ENCODE data around the gene PI4KA. TPM values are rescaled to one million over a fixed set of nuclear protein-coding genes. Genes with fewer than 3 reads are reported as not detected.

PI4KA gene
- total and polyA plus RNA-seq, 2 donors (not counting 1 experiment from before 2014, with no cell fraction given), result 26.4 to 40.6 TPM

GRCh38 chr22:20864186-20864908 lies 5.7 kb upstream of the PI4KA start:
- no peak overlapping the region for H3K4me3 ChIP-seq (replicated peaks in 1 of 4; ENCODE audit: control extremely low read depth in 1 of 4, insufficient read depth in 1 of 4, low read depth in 3 of 4, low read length in 4 of 4)
- H3K36me3 ChIP-seq (ENCODE audit: control insufficient read depth, insufficient read depth, low read length), result peaks cover 3% of the 10 kb centered on the region
- H3K9me3 ChIP-seq (ENCODE audit: control insufficient read depth, insufficient read depth, low read depth, low read length), result no peaks in the 10 kb centered on the region
- H3K4me1 ChIP-seq (ENCODE audit: control insufficient read depth, extremely low read depth, insufficient read depth, low read length), result peaks cover 11% of the 10 kb centered on the region
- H2AFZ ChIP-seq (ENCODE audit: low read length), result no peak overlapping the region
- no peak for DNase-seq (ENCODE audit: low read depth in 2 of 2)
- peaks cover 8% of the 10 kb centered on the region for H3K79me2 ChIP-seq (ENCODE audit: control insufficient read depth, insufficient read depth, low read length)
- H4K20me1 ChIP-seq (ENCODE audit: control insufficient read depth, extremely low read depth, insufficient read depth, low read length), result no peaks in the 10 kb centered on the region
- H3K9ac ChIP-seq (ENCODE audit: insufficient read depth, low read length), result no peak overlapping the region
- H3K27ac ChIP-seq (ENCODE audit: insufficient read depth, low read length), result no peak overlapping the region
- TF ChIP-seq CTCF (conservative IDR thresholded peaks at IDR 0.05 in 1 of 2, IDR thresholded peaks at IDR 0.05 in 1 of 2; ENCODE audit: low read depth in 1 of 2, low read length in 2 of 2), result no peak
- TF ChIP-seq EZH2 (IDR thresholded peaks at IDR 0.05; ENCODE audit: low read length, missing control alignments), result no peak
- H3K4me2 ChIP-seq (ENCODE audit: extremely low read depth, insufficient read depth, low read length), result no peak overlapping the region
- H3K27me3 ChIP-seq (ENCODE audit: control insufficient read depth, insufficient read depth, low read length), result no peaks in the 10 kb centered on the region

GRCh38 chr22:20863366-20863765 lies 4.8 kb upstream of the PI4KA start:
- Histone ChIP-seq H3K9me3 (ENCODE audit: control insufficient read depth, insufficient read depth, low read depth, low read length) (no peaks in the 10 kb centered on the region), H3K27ac (ENCODE audit: insufficient read depth, low read length) (no peak overlapping the region), H3K4me3 (replicated peaks in 1 of 4; ENCODE audit: control extremely low read depth in 1 of 4, insufficient read depth in 1 of 4, low read depth in 3 of 4, low read length in 4 of 4) (no peak overlapping the region), H3K36me3 (ENCODE audit: control insufficient read depth, insufficient read depth, low read length) (peaks cover 3% of the 10 kb centered on the region), H3K27me3 (ENCODE audit: control insufficient read depth, insufficient read depth, low read length) (no peaks in the 10 kb centered on the region), H3K4me2 (ENCODE audit: extremely low read depth, insufficient read depth, low read length) (no peak overlapping the region), H3K9ac (ENCODE audit: insufficient read depth, low read length) (no peak overlapping the region), H4K20me1 (ENCODE audit: control insufficient read depth, extremely low read depth, insufficient read depth, low read length) (no peaks in the 10 kb centered on the region), H2AFZ (ENCODE audit: low read length) (no peak overlapping the region), H3K79me2 (ENCODE audit: control insufficient read depth, insufficient read depth, low read length) (peaks cover 12% of the 10 kb centered on the region), H3K4me1 (ENCODE audit: control insufficient read depth, extremely low read depth, insufficient read depth, low read length) (peaks cover 11% of the 10 kb centered on the region)
- DNase-seq (ENCODE audit: low read depth in 2 of 2), result no peak
- no peak for TF ChIP-seq EZH2 (IDR thresholded peaks at IDR 0.05; ENCODE audit: low read length, missing control alignments)
- TF ChIP-seq CTCF (conservative IDR thresholded peaks at IDR 0.05 in 1 of 2, IDR thresholded peaks at IDR 0.05 in 1 of 2; ENCODE audit: low read depth in 1 of 2, low read length in 2 of 2), result no peak

GRCh38 chr22:20862540-20862939 lies 3.9 kb upstream of the PI4KA start:
- H3K9me3 ChIP-seq (ENCODE audit: control insufficient read depth, insufficient read depth, low read depth, low read length), result no peaks in the 10 kb centered on the region
- H3K9ac ChIP-seq (ENCODE audit: insufficient read depth, low read length), result no peak overlapping the region
- no peaks in the 10 kb centered on the region for H4K20me1 ChIP-seq (ENCODE audit: control insufficient read depth, extremely low read depth, insufficient read depth, low read length)
- peaks cover 7% of the 10 kb centered on the region for H3K4me1 ChIP-seq (ENCODE audit: control insufficient read depth, extremely low read depth, insufficient read depth, low read length)
- H3K36me3 ChIP-seq (ENCODE audit: control insufficient read depth, insufficient read depth, low read length), result peaks cover 3% of the 10 kb centered on the region
- H2AFZ ChIP-seq (ENCODE audit: low read length), result no peak overlapping the region
- no peaks in the 10 kb centered on the region for H3K27me3 ChIP-seq (ENCODE audit: control insufficient read depth, insufficient read depth, low read length)
- H3K27ac ChIP-seq (ENCODE audit: insufficient read depth, low read length), result no peak overlapping the region
- H3K4me2 ChIP-seq (ENCODE audit: extremely low read depth, insufficient read depth, low read length), result no peak overlapping the region
- no peak overlapping the region for H3K4me3 ChIP-seq (replicated peaks in 1 of 4; ENCODE audit: control extremely low read depth in 1 of 4, insufficient read depth in 1 of 4, low read depth in 3 of 4, low read length in 4 of 4)
- TF ChIP-seq EZH2 (IDR thresholded peaks at IDR 0.05; ENCODE audit: low read length, missing control alignments), result no peak
- DNase-seq (ENCODE audit: low read depth in 2 of 2), result no peak
- peaks cover 18% of the 10 kb centered on the region for H3K79me2 ChIP-seq (ENCODE audit: control insufficient read depth, insufficient read depth, low read length)
